ENCODE measurements around the gene OPN1SW. TPM values are rescaled to one million over a fixed set of nuclear protein-coding genes. Genes with fewer than 3 reads are reported as not detected.
A peak's percentile ranks its signal among the peaks of the same experiment; 100 is the strongest.

Gene OPN1SW
- polyA plus RNA-seq, 1 donor: 2.0 TPM

- DNase-seq (ENCODE audit: low read depth): no peak
These were observed 16.4 kb downstream of the OPN1SW start for GRCh38 chr7:128759242-128759641.

- DNase-seq (ENCODE audit: low read depth): no peak
These were observed 17.0 kb downstream of the OPN1SW start for GRCh38 chr7:128758553-128758952.

GRCh38 chr7:128757203-128757602 lies 18.4 kb downstream of the OPN1SW start:
- no peak for DNase-seq (ENCODE audit: low read depth)

GRCh38 chr7:128755819-128756476 lies 19.6 kb downstream of the OPN1SW start:
- no peak for DNase-seq (ENCODE audit: low read depth)

GRCh38 chr7:128755075-128755818 lies 20.3 kb downstream of the OPN1SW start:
- no peak for DNase-seq (ENCODE audit: low read depth)

- DNase-seq (ENCODE audit: low read depth): no peak
These were observed 23.3 kb downstream of the OPN1SW start for GRCh38 chr7:128752251-128752650.

GRCh38 chr7:128747327-128748079 lies 28.1 kb downstream of the OPN1SW start:
- no peak for DNase-seq (ENCODE audit: low read depth)

GRCh38 chr7:128745706-128746105 lies 29.9 kb downstream of the OPN1SW start:
- no peak for DNase-seq (ENCODE audit: low read depth)

- DNase-seq (ENCODE audit: low read depth): no peak
These were observed 31.2 kb downstream of the OPN1SW start for GRCh38 chr7:128744366-128744905.

- DNase-seq (ENCODE audit: low read depth): no peak
These were observed 32.4 kb downstream of the OPN1SW start for GRCh38 chr7:128743112-128743772.

- no peak for DNase-seq (ENCODE audit: low read depth)
These were observed 33.4 kb downstream of the OPN1SW start for GRCh38 chr7:128742206-128742605.

GRCh38 chr7:128741491-128741890 lies 34.1 kb downstream of the OPN1SW start:
- DNase-seq (ENCODE audit: low read depth): no peak

GRCh38 chr7:128740996-128741395 lies 34.6 kb downstream of the OPN1SW start:
- DNase-seq (ENCODE audit: low read depth): no peak

GRCh38 chr7:128739990-128740682 lies 35.5 kb downstream of the OPN1SW start:
- DNase-seq (ENCODE audit: low read depth): no peak

GRCh38 chr7:128739048-128739962 lies 36.3 kb downstream of the OPN1SW start, which contains the start of gene CALU:
Gene CALU, plus strand, starts transcription at chr7:128739359. Its CDS starts 9,225 bp downstream, at chr7:128748584.
- peak; percentile 95 for DNase-seq (ENCODE audit: low read depth)

GRCh38 chr7:128738570-128739047 lies 37.0 kb downstream of the OPN1SW start:
- DNase-seq (ENCODE audit: low read depth): no peak

- DNase-seq (ENCODE audit: low read depth): no peak
These were observed 37.7 kb downstream of the OPN1SW start for GRCh38 chr7:128737867-128738385.

GRCh38 chr7:128737441-128737840 lies 38.2 kb downstream of the OPN1SW start:
- DNase-seq (ENCODE audit: low read depth): no peak

GRCh38 chr7:128735436-128735835 lies 40.2 kb downstream of the OPN1SW start:
- no peak for DNase-seq (ENCODE audit: low read depth)

GRCh38 chr7:128734890-128735289 lies 40.7 kb downstream of the OPN1SW start:
- no peak for DNase-seq (ENCODE audit: low read depth)

All from forelimb muscle (tissue), 1 donor.